PFSK-1 (cell line): ENCODE results near the gene CALML6.

Source experiments
- FOXP2 ChIP-seq: optimal IDR thresholded peaks from 2 replicates; pipeline ENCODE3; 2011; ENCODE audit warnings: borderline replicate concordance, control low read depth, inconsistent platforms; ENCODE audit not compliant: insufficient read depth; ENCODE audit errors: extremely low read length, extremely low read depth
- POLR2AphosphoS5 ChIP-seq: IDR thresholded peaks from 2 replicates; pipeline ENCODE4 v1.6.1; 2012; ENCODE audit warnings: low read depth, mild to moderate bottlenecking, control low read depth, low read length, moderate library complexity
- SIN3A ChIP-seq: IDR thresholded peaks from 2 replicates; pipeline ENCODE4 v1.6.1; 2012; ENCODE audit warnings: mild to moderate bottlenecking, low read length, moderate library complexity, borderline replicate concordance; ENCODE audit not compliant: insufficient read depth
- TAF1 ChIP-seq: IDR thresholded peaks from 2 replicates; pipeline ENCODE4 v1.6.1; 2012; ENCODE audit warnings: low read length, control low read depth, borderline replicate concordance; ENCODE audit not compliant: insufficient read depth
- TF ChIP-seq, protein P1 (sequence below), 2 experiments: IDR thresholded peaks; 2 replicates each; pipeline versions ENCODE4 v1.6.1 to v1.8.0; 2011 to 2012; ENCODE audit warnings: low read depth in 2 of 2, low read length in 2 of 2, control low read depth in 1 of 2, inconsistent platforms in 1 of 2, mild to moderate bottlenecking in 1 of 2, moderate library complexity in 1 of 2; ENCODE audit not compliant: insufficient read depth in 1 of 2

Gene CALML6

DNA sequence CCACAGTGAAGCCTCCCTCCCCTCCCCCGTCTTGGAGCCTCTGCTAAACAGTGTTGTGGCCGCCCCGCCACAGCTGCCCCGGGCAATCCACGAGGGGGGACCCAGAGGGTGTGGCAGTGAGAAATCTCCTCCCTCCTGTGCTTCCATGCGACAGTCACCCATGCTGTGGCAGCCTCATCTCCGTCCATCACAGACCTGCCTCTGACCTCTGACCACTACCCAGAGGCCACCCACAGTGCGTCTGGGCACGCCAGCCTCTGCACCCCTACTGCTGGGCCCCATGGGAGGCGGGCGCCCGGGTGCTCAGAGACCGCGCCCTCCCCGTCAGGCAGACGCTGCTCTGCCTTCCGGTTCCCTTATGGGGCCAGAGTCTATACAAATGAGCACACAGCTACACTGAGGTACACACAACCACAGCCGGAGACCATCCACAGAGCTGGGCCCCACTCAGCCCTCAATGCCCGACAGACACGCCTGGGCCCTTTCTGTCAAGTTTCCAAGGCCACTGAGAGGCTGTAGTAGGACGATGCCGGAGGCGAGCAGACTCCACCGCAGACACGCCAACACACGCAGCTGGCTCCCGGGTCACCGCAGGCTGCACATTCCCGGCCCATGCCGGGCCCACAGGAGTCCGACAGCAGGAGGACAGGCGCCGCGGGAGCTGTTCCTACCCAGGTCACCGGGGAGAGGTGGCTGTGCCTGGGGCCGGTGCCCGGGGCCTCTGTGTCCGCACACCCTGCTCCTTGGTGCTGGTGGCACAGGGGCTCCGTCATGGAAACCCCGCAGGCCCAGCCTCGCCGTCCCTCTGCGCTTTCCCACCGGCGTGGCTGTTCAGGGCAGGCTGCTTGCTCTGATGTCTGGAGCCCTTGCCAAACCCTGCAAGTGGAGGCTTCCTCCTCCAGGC is 27.9 kb downstream of the CALML6 start:
- TF ChIP-seq SIN3A = no peak
- TF ChIP-seq, protein P1, sequence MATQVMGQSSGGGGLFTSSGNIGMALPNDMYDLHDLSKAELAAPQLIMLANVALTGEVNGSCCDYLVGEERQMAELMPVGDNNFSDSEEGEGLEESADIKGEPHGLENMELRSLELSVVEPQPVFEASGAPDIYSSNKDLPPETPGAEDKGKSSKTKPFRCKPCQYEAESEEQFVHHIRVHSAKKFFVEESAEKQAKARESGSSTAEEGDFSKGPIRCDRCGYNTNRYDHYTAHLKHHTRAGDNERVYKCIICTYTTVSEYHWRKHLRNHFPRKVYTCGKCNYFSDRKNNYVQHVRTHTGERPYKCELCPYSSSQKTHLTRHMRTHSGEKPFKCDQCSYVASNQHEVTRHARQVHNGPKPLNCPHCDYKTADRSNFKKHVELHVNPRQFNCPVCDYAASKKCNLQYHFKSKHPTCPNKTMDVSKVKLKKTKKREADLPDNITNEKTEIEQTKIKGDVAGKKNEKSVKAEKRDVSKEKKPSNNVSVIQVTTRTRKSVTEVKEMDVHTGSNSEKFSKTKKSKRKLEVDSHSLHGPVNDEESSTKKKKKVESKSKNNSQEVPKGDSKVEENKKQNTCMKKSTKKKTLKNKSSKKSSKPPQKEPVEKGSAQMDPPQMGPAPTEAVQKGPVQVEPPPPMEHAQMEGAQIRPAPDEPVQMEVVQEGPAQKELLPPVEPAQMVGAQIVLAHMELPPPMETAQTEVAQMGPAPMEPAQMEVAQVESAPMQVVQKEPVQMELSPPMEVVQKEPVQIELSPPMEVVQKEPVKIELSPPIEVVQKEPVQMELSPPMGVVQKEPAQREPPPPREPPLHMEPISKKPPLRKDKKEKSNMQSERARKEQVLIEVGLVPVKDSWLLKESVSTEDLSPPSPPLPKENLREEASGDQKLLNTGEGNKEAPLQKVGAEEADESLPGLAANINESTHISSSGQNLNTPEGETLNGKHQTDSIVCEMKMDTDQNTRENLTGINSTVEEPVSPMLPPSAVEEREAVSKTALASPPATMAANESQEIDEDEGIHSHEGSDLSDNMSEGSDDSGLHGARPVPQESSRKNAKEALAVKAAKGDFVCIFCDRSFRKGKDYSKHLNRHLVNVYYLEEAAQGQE (IDR thresholded peaks at IDR 0.05; ENCODE audit: insufficient read depth in 1 of 2, low read depth in 2 of 2, low read length in 2 of 2) = no peak
- TF ChIP-seq POLR2AphosphoS5 = no peak
- no peak for TF ChIP-seq TAF1
- TF ChIP-seq FOXP2 = no peak

DNA sequence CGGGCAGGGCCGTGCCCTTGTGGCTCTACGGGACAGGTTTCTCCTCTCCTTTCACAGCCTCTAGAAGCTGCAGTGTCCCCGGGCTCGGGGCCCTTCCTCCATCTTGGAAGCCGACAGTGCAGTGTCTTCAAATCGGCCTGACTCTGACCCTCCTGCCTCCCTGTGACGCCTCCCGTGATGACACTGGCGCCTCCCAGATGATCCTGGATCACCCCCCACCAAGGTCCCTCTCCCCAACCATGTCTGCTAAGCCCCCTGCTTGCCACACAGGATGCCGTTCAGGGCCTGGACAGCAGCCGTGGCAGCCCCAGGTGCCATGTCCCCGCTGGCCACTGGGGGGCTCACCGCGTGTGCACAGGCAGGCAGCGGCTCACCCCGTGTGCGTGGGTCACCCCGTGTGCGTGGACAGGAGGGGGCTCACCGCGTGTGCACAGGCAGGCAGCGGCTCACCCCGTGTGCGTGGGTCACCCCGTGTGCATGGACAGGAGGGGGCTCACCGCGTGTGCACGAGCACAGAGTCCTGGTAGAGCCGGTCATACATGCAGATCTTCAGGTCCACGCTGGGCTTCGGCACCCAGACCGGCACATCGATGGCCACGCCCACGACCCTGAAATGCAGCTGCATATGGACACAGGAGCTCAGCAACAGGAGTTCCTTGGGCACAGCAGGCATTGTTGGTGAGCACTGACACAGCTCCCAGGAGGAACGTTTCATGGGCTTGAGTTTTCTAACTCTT is 28.9 kb downstream of the CALML6 start:
- peak; percentile 43 for TF ChIP-seq FOXP2
- TF ChIP-seq, protein P1 (IDR thresholded peaks at IDR 0.05; ENCODE audit: insufficient read depth in 1 of 2, low read depth in 2 of 2, low read length in 2 of 2) = peak; percentile 75 to 89
- TF ChIP-seq TAF1 = no peak

DNA sequence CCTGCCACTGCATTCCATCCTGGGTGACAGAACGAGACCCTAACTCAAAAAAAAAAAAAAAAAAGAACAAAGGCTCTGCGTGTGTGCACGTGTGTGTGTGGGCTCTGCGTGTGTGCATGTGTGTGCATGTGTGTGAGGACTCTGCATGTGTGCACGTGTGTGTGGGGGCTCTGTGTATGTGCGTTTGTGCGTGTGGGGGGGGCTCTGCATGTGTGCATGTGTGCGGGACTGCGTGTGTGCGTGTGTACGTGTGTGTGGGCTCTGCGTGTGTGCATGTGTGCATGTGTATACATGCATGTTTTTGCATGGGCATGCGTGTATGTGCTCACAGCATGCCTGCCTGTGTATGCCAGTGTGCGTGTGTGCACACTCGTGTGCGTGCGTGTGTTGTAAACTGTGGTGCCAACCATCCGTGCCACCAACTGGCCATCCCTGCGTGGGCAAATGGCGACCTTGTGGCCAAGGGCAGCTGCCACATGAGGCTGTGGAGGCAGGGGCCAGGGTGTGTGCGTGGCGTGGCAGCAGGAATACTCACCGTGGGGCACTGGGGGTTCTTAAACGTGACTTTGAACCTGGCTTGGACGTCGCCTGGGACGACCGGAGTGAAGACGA is 30.8 kb downstream of the CALML6 start:
- no peak for TF ChIP-seq FOXP2

DNA sequence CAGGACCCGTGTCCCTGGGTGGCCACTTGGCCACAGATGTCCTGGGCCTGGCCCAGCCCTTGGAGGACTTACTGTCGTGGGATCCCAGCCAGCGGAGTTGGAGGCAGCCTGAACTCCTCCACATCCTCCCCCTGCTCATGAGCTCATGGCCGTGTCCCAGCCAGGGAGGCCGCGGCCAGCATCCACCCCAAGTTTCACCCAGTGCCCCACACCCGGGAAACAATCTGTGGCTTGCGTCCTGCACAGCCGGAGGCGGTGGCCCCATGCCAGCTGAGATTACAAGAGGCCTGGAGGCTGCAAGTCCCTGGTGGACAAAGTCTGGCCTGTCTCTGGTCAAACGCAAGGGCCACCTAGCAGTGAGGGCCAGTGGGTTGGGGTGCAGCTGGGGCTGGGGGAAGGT is 31.5 kb downstream of the CALML6 start:
- TF ChIP-seq, protein P1 (IDR thresholded peaks at IDR 0.05; ENCODE audit: insufficient read depth in 1 of 2, low read depth in 2 of 2, low read length in 2 of 2) = no peak
- TF ChIP-seq FOXP2 (no peak), TAF1 (no peak), SIN3A (no peak), POLR2AphosphoS5 (no peak)

GRCh38 chr1:1947493-1947892 is 32.4 kb downstream of the CALML6 start:
- TF ChIP-seq FOXP2 = no peak
- TF ChIP-seq, protein P1 (IDR thresholded peaks at IDR 0.05; ENCODE audit: insufficient read depth in 1 of 2, low read depth in 2 of 2, low read length in 2 of 2) = no peak
